A673 (cell line): ENCODE measurements around the gene CIROP. TPM values are rescaled to one million over a fixed set of nuclear protein-coding genes. Genes with fewer than 3 reads are reported as not detected.

Source experiments
- BruUV-seq: library from RNA; stranded (reverse); fragments of 400-500 nt; replicated peaks from 2 replicates; lab custom pipeline; 2021; lab: Mats Ljungman, UMichigan
- CTCF ChIA-PET: fragments of 300-600 bp; sonication (Branson Sonifier 250); formaldehyde crosslinking; loops from one replicate; lab custom pipeline; 2022; ENCODE audit warnings: antibody characterized with exemption; lab: Charles Lee
- POLR2A ChIA-PET: fragments of 300-600 bp; sonication (Branson Sonifier 250); formaldehyde crosslinking; loops from one replicate; lab custom pipeline; 2022; ENCODE audit warnings: antibody characterized with exemption; ENCODE audit not compliant: low non-redundant PET; lab: Charles Lee
- DNase-seq: peaks from one replicate; pipeline ENCODE4 v3.0.0-alpha.2; 2015; ENCODE audit warnings: low spot score
- H3K27ac ChIP-seq: fragments of 200-600 bp; sonication (generic); 2 replicates; pipeline ENCODE4 v1.5.1; 2016; ENCODE audit warnings: mixed run types, low read depth, mild to moderate bottlenecking, mixed read lengths, antibody characterized with exemption, low read length; ENCODE audit not compliant: poor library complexity, severe bottlenecking
- H3K27me3 ChIP-seq: fragments of 200-600 bp; sonication (generic); replicated peaks from 2 replicates; pipeline ENCODE4 v1.6.1; 2017; ENCODE audit warnings: mixed run types, low read depth, mild to moderate bottlenecking, mixed read lengths, antibody characterized with exemption, low read length; ENCODE audit not compliant: insufficient read depth, poor library complexity
- H3K36me3 ChIP-seq: fragments of 200-600 bp; sonication (generic); 2 replicates; pipeline ENCODE4 v1.6.1; 2016; ENCODE audit warnings: mixed run types, mild to moderate bottlenecking, mixed read lengths, antibody characterized with exemption, low read length; ENCODE audit not compliant: insufficient read depth, poor library complexity, severe bottlenecking
- H3K4me1 ChIP-seq: fragments of 200-600 bp; sonication (generic); 2 replicates; pipeline ENCODE4 v1.6.1; 2017; ENCODE audit warnings: mixed run types, mild to moderate bottlenecking, mixed read lengths, antibody characterized with exemption, low read length; ENCODE audit not compliant: insufficient read depth, poor library complexity, severe bottlenecking
- H3K4me3 ChIP-seq: fragments of 200-600 bp; sonication (generic); 2 replicates; pipeline ENCODE4 v1.5.1; 2016; ENCODE audit warnings: low read depth, mixed run types, mild to moderate bottlenecking, mixed read lengths, low read length; ENCODE audit not compliant: poor library complexity, severe bottlenecking
- H3K9me3 ChIP-seq: fragments of 200-600 bp; sonication (generic); 2 replicates; pipeline ENCODE4 v1.6.1; 2016; ENCODE audit warnings: mixed run types, low read depth, mild to moderate bottlenecking, mixed read lengths, antibody characterized with exemption, low read length; ENCODE audit not compliant: poor library complexity, severe bottlenecking
- CTCF ChIP-seq: fragments of 300-800, 200-600 bp; sonication (generic); conservative IDR thresholded peaks from 2 replicates; pipeline ENCODE4 v1.5.1; 2017; ENCODE audit warnings: low read depth, mild to moderate bottlenecking, antibody characterized with exemption, low read length, moderate library complexity, mixed read lengths
- EZH2 ChIP-seq: fragments of 200-600 bp; sonication (generic); IDR thresholded peaks from 2 replicates; pipeline ENCODE4 v1.6.1; 2017; ENCODE audit warnings: borderline replicate concordance, low read depth, mild to moderate bottlenecking, mixed read lengths, antibody characterized with exemption, low read length; ENCODE audit not compliant: poor library complexity, severe bottlenecking
- intact Hi-C: fragments of 100-400 bp; cut with micrococcal nuclease; formaldehyde crosslinking; loops from one replicate; pipeline ENCODE4 v1.10.0; 2022; ENCODE audit not compliant: unreplicated experiment
- total RNA-seq: library from RNA; stranded (reverse); gene quantifications from 2 replicates; pipeline ENCODE4 v1.2.3, GENCODE V29; 2021

The CIROP gene
- total RNA-seq, 1 experiment from 2014 or later = not detected

- DNase-seq = peak; percentile 71
- H3K4me3 ChIP-seq = no peak overlapping the region
Measured at GRCh38 chr14:23123419-23123818, 18.6 kb upstream of the CIROP start.

DNA sequence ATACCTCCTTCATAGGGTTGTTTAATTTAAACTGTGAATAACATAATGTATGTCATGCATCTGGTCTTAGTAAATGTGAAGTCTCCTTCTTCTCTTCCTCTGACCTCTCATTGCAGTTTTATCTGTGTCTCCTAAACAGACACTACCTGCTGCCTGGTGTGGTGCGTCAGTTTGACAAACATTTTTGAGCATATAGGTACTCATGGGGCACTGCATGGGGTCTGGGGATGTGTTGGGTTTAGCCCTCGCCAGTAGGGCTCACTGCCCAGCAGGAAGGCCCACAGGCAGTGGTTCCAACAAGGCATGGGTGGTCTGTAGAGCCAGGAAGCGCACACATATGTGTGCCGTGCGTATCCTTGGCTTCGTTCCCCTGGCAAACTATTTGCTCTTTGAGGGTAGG, 17.3 kb upstream of the CIROP start:
- POLR2A ChIA-PET = no interaction called here
- CTCF ChIA-PET = interaction anchor here (0.6 to 1.9 kb wide), 4 partner anchors 20 to 391 kb away, joined by 3 to 10 read pairs (median 6); no protein-coding TSS in a partner anchor
- H3K9me3 ChIP-seq = no peaks in the 10 kb centered on the region

More at GRCh38 chr14:23123419-23123818, 18.6 kb upstream of the CIROP start:
- Histone ChIP-seq H3K27ac (no peak overlapping the region), H3K36me3 (no peaks in the 10 kb centered on the region), H3K27me3 (no peaks in the 10 kb centered on the region), H3K4me1 (peaks cover 29% of the 10 kb centered on the region), H3K9me3 (no peaks in the 10 kb centered on the region)
- BruUV-seq = no TSS peak
- intact Hi-C loops = loop anchor here (10.0 kb wide), 1 partner anchor 171 kb away; no protein-coding TSS in a partner anchor
- CTCF ChIA-PET = no interaction called here
- TF ChIP-seq CTCF (no peak), EZH2 (no peak)
- POLR2A ChIA-PET = no interaction called here

DNA sequence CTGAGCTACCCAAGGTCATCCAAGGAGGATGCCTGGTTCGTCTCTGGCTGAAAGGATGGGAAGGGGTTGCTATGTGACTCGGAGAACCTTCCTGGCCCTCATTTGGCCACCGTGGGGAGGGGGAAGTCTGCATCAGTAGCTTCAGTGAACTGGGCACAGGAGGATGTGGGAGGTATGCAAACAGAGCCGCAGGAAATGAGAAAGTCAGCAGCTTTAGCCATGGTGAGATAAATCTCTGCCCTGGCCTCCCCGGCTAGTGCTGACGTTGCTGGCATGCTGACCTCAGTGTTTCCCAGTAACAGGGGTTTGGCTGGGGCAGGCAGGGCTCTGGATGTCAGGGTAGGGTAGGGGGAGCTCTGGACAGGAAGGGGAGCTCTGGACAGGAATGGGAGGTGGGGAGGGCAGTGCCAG, 16.6 kb upstream of the CIROP start:
- Histone ChIP-seq H3K9me3 (no peaks in the 10 kb centered on the region), H3K4me3 (no peak overlapping the region), H3K4me1 (peaks cover 29% of the 10 kb centered on the region), H3K36me3 (no peaks in the 10 kb centered on the region), H3K27me3 (no peaks in the 10 kb centered on the region), H3K27ac (no peak overlapping the region)
- intact Hi-C loops = loop anchor here (10.0 kb wide), 1 partner anchor 173 kb away; no protein-coding TSS in a partner anchor
- no TSS peak for BruUV-seq
- TF ChIP-seq CTCF = no peak
- no peak for TF ChIP-seq EZH2
- ChIA-PET POLR2A (no interaction called here), CTCF (interaction anchor here (0.6 to 1.9 kb wide), 12 partner anchors 9 to 390 kb away, joined by 3 to 90 read pairs (median 6); partner anchors contain the start of genes HOMEZ and SLC7A8)
- DNase-seq = no peak

More for the DNA sequence above, 17.3 kb upstream of the CIROP start:
- DNase-seq = no peak
- intact Hi-C loops = loop anchor here (10.0 kb wide), 1 partner anchor 173 kb away; no protein-coding TSS in a partner anchor
- BruUV-seq = no TSS peak
- Histone ChIP-seq H3K4me1 (peaks cover 29% of the 10 kb centered on the region), H3K36me3 (no peaks in the 10 kb centered on the region), H3K27ac (no peak overlapping the region), H3K27me3 (no peaks in the 10 kb centered on the region), H3K4me3 (no peak overlapping the region)
- TF ChIP-seq EZH2 (no peak), CTCF (no peak)
